Globus pallidus (tissue), 1 donor: Measurements from ENCODE around the gene CPN2.

Experiments
- DNase-seq: peaks from one replicate; pipeline ENCODE4 v3.0.0-alpha.2; 2015; ENCODE audit warnings: low spot score

The CPN2 gene

GRCh38 chr3:194293546-194294198 lies 57.5 kb downstream of the CPN2 start:
- DNase-seq, result no peak

GRCh38 chr3:194292331-194292730 lies 58.8 kb downstream of the CPN2 start:
- no peak for DNase-seq
